Caco-2 (cell line): ENCODE results near the gene AMH. TPM values are rescaled to one million over a fixed set of nuclear protein-coding genes. Genes with fewer than 3 reads are reported as not detected.

ENCODE experiments used
- BruUV-seq: library from RNA; stranded (reverse); fragments of 400-500 nt; replicated peaks from 2 replicates; lab custom pipeline; 2021; lab: Mats Ljungman, UMichigan
- CTCF ChIA-PET: fragments of 300-600 bp; sonication (Branson Sonifier 250); formaldehyde crosslinking; loops from one replicate; lab custom pipeline; 2022; ENCODE audit warnings: antibody characterized with exemption; lab: Charles Lee
- POLR2A ChIA-PET: fragments of 300-600 bp; sonication (Branson Sonifier 250); formaldehyde crosslinking; loops from one replicate; lab custom pipeline; 2022; ENCODE audit warnings: antibody characterized with exemption; lab: Charles Lee
- DNase-seq, 2 experiments: peaks; one replicate each; pipeline versions ENCODE4 v3.0.0 to v3.0.0-alpha.2; 2020 to 2022
- H3K27me3 ChIP-seq: replicated peaks from 2 replicates; pipeline ENCODE4 v1.6.0; 2011; ENCODE audit warnings: low read length; ENCODE audit not compliant: control insufficient read depth, insufficient read depth
- H3K36me3 ChIP-seq: 2 replicates; pipeline ENCODE4 v1.5.1; 2011; ENCODE audit warnings: low read length; ENCODE audit not compliant: control insufficient read depth, insufficient read depth
- H3K4me1 ChIP-seq: fragments of 250-450 bp; sonication (Bioruptor Pico); 2 replicates; pipeline ENCODE4 v1.5.1; 2020; ENCODE audit warnings: mild to moderate bottlenecking
- H3K4me3 ChIP-seq: 2 replicates; pipeline ENCODE4 v1.5.1; 2011; ENCODE audit warnings: low read depth, mild to moderate bottlenecking, control low read depth, low read length
- H3K9me3 ChIP-seq: fragments of 250-450 bp; sonication (Bioruptor Pico); 2 replicates; pipeline ENCODE4 v1.5.1; 2020; ENCODE audit warnings: mild to moderate bottlenecking, moderate library complexity
- H3K27ac Mint-ChIP-seq: one replicate; pipeline ENCODE4 v1.8.0; 2022; ENCODE audit warnings: mixed read lengths; ENCODE audit not compliant: unreplicated experiment
- H3K27me3 Mint-ChIP-seq: one replicate; pipeline ENCODE4 v1.8.0; 2022; ENCODE audit warnings: mixed read lengths; ENCODE audit not compliant: insufficient read depth, unreplicated experiment
- H3K36me3 Mint-ChIP-seq: one replicate; pipeline ENCODE4 v1.8.0; 2022; ENCODE audit warnings: mild to moderate bottlenecking, mixed read lengths; ENCODE audit not compliant: insufficient read depth, unreplicated experiment
- H3K4me1 Mint-ChIP-seq: one replicate; pipeline ENCODE4 v1.8.0; 2022; ENCODE audit warnings: low read depth, mixed read lengths; ENCODE audit not compliant: unreplicated experiment
- H3K4me3 Mint-ChIP-seq: one replicate; pipeline ENCODE4 v1.8.0; 2022; ENCODE audit warnings: mild to moderate bottlenecking, moderate library complexity, mixed read lengths; ENCODE audit not compliant: unreplicated experiment
- H3K9me3 Mint-ChIP-seq: one replicate; pipeline ENCODE4 v1.8.0; 2022; ENCODE audit warnings: mixed read lengths; ENCODE audit not compliant: unreplicated experiment
- intact Hi-C: fragments of 100-400 bp; cut with micrococcal nuclease; formaldehyde crosslinking; loops from one replicate; pipeline ENCODE4 v1.10.0; 2022; ENCODE audit not compliant: unreplicated experiment
- total RNA-seq: library from RNA; stranded (reverse); gene quantifications from 2 replicates; pipeline ENCODE4 v1.2.3, GENCODE V29; 2022
- TF ChIP-seq, protein P1 (sequence below), 2 experiments: fragments of 200-600 bp in 1 of 2; IDR thresholded peaks; 1 replicate in 1 of 2; 2 replicates in 1 of 2; pipeline versions ENCODE4 v1.5.1 to v1.8.0; 2011 to 2022; ENCODE audit warnings: antibody characterized with exemption in 1 of 2, control low read depth in 1 of 2, inconsistent platforms in 1 of 2, low read depth in 1 of 2, low read length in 1 of 2, mild to moderate bottlenecking in 1 of 2, moderate library complexity in 1 of 2; ENCODE audit not compliant: insufficient read depth in 1 of 2, severe bottlenecking in 1 of 2, unreplicated experiment in 1 of 2

AMH gene
- total RNA-seq, 1 experiment from 2014 or later: 19.4 TPM

DNA sequence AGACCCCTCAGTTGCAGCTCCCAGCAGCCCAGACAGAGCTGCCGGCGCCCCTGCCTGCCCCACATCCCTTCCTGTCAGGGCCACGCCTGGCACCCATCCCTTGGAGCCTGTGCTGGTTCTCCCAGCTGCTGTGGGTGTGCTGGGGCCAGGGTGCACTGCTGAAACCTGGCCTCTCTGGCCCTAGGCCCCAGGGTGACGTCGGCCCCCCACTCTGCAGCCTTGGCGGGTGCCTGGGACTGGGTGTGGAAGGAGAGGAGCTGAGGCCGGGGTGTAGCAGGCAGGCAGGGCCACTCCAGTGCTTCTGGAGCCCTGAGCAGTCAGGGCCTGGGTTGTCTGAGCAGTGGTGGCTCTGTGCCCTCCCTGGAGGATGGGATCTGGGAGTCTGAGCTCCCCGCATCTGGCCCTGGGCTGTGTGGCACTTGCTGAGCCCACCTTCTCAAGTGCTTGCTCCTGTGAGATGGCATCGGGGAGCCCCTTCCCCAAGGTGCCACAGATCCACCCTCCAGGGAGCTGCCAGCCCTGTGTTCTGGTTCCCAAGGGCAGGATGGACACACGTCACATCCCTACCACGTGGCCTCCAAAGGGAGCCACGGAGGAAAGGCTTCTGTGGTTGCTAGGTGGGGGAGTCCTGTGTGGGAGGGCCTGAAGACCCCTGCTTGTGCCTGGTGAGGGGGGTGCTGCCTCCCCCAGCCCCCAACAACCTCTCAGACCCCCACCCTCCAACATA, 18.2 kb upstream of the AMH start:
- ChIA-PET POLR2A (no interaction called here), CTCF (no interaction called here)
- intact Hi-C loops: no loop called here
- no peaks in the 10 kb centered on the region for H3K9me3 Mint-ChIP-seq
- H3K4me1 Mint-ChIP-seq: no peaks in the 10 kb centered on the region
- peaks cover 3% of the 10 kb centered on the region; the same call in 1 of the 2 replicates for H3K36me3 ChIP-seq
- TF ChIP-seq, protein P1, sequence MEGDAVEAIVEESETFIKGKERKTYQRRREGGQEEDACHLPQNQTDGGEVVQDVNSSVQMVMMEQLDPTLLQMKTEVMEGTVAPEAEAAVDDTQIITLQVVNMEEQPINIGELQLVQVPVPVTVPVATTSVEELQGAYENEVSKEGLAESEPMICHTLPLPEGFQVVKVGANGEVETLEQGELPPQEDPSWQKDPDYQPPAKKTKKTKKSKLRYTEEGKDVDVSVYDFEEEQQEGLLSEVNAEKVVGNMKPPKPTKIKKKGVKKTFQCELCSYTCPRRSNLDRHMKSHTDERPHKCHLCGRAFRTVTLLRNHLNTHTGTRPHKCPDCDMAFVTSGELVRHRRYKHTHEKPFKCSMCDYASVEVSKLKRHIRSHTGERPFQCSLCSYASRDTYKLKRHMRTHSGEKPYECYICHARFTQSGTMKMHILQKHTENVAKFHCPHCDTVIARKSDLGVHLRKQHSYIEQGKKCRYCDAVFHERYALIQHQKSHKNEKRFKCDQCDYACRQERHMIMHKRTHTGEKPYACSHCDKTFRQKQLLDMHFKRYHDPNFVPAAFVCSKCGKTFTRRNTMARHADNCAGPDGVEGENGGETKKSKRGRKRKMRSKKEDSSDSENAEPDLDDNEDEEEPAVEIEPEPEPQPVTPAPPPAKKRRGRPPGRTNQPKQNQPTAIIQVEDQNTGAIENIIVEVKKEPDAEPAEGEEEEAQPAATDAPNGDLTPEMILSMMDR (IDR thresholded peaks at IDR 0.05; ENCODE audit: insufficient read depth in 1 of 2, low read depth in 1 of 2, low read length in 1 of 2, severe bottlenecking in 1 of 2, unreplicated experiment in 1 of 2): no peak
- no peaks in the 10 kb centered on the region for H3K27me3 Mint-ChIP-seq
- no peak overlapping the region for H3K4me3 ChIP-seq
- peaks cover 97% of the 10 kb centered on the region for H3K36me3 Mint-ChIP-seq
- DNase-seq: no peak
- H3K4me3 Mint-ChIP-seq: no peak overlapping the region
- H3K27ac Mint-ChIP-seq: peak overlapping the region; percentile 71
- no peaks in the 10 kb centered on the region for H3K9me3 ChIP-seq
- H3K27me3 ChIP-seq: no peaks in the 10 kb centered on the region
- no peaks in the 10 kb centered on the region for H3K4me1 ChIP-seq
- no TSS peak for BruUV-seq

DNA sequence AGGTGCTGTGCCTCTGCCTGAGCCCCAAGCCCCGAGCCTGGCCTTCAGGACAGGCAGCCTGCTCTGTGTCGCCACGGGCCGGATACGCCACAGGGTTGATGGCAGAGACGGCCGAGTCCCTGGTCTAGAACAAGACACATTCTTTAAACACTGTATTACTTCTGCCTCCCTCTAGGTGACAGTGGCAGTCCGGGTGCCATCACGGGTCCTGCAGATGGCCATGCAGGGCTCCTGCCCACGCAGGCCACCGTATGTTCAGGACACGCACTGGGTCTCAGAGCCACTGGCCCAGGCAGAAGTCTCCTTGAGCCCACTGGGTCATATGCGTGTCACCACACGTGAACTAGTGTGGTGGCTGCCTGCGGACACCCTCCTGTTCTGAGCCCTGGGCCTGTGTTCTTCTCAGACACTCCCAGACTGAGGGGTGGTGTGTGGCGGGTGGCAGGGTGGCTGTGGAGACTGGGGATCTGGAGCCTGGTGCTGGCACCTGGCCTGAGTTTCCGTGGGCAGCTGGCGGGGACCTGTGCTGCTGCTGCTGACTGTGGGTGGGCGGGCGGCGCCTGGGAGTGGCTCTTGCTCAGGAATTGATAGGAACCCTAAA, 17.4 kb upstream of the AMH start:
- no peaks in the 10 kb centered on the region for H3K27me3 ChIP-seq
- no peaks in the 10 kb centered on the region for H3K9me3 ChIP-seq
- H3K36me3 ChIP-seq: peaks cover 3% of the 10 kb centered on the region; the same call in 1 of the 2 replicates
- no peak overlapping the region for H3K4me3 Mint-ChIP-seq
- no peaks in the 10 kb centered on the region for H3K4me1 Mint-ChIP-seq
- ChIA-PET POLR2A (no interaction called here), CTCF (no interaction called here)
- H3K9me3 Mint-ChIP-seq: no peaks in the 10 kb centered on the region
- H3K36me3 Mint-ChIP-seq: peaks cover 97% of the 10 kb centered on the region
- intact Hi-C loops: no loop called here
- TF ChIP-seq, protein P1 (IDR thresholded peaks at IDR 0.05; ENCODE audit: insufficient read depth in 1 of 2, low read depth in 1 of 2, low read length in 1 of 2, severe bottlenecking in 1 of 2, unreplicated experiment in 1 of 2): peak in 1 of 2 experiments; percentile 11
- no peaks in the 10 kb centered on the region for H3K27me3 Mint-ChIP-seq
- DNase-seq: peak in 1 of 2 experiments; percentile 35
- peak overlapping the region; percentile 71 for H3K27ac Mint-ChIP-seq
- no TSS peak for BruUV-seq
- H3K4me1 ChIP-seq: no peaks in the 10 kb centered on the region
- H3K4me3 ChIP-seq: no peak overlapping the region

DNA sequence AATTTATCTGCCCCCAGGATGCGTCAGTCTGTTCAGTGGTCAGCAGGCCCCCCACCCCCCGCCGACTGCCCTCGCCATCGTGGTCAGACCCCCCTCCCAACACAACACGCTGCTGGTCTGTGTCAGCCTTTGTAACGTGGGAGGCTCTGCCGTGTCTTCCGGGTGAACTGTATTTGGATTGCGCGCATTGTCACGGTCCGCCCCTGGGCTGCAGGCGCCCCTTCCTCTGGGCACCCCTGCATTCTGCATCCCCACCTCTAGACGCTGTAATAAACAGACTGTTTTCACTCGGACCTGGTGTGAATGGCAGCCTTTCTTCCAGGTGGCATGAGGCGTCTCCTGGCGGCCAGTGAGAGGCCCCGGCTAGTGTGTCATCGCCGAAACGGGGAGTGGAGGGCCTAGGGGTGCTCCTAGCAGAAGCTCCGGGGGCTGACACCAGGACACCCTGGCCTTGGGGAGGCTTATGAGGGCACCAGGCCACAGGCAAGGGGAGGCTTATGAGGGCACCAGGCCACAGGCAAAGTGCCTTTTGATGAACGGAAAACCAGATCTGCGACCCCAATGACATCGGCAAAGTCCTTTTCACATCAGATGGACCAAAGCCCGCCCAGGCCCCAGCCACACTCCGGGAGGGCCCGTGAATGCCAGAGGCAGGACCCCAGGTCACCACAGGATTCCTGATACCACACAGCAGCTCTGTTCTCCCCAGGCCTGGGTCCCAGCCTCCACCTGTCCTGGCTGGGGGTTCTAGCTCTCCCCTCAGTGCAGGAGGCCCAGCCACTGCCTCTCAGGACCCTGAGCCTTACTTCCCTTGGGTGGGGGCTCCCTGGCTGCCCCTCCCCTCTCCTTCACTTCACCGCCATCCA, 16.6 kb upstream of the AMH start:
- H3K4me1 Mint-ChIP-seq: no peaks in the 10 kb centered on the region
- peak overlapping the region; percentile 25 for H3K4me3 Mint-ChIP-seq
- BruUV-seq: no TSS peak
- peaks cover 92% of the 10 kb centered on the region for H3K36me3 Mint-ChIP-seq
- DNase-seq: no peak
- no peaks in the 10 kb centered on the region for H3K9me3 ChIP-seq
- H3K27me3 ChIP-seq: no peaks in the 10 kb centered on the region
- H3K36me3 ChIP-seq: peaks cover 3% of the 10 kb centered on the region; the same call in 1 of the 2 replicates
- no peaks in the 10 kb centered on the region for H3K9me3 Mint-ChIP-seq
- peak overlapping the region; percentile 53 for H3K27ac Mint-ChIP-seq
- no peaks in the 10 kb centered on the region for H3K27me3 Mint-ChIP-seq
- intact Hi-C loops: no loop called here
- TF ChIP-seq, protein P1 (IDR thresholded peaks at IDR 0.05; ENCODE audit: insufficient read depth in 1 of 2, low read depth in 1 of 2, low read length in 1 of 2, severe bottlenecking in 1 of 2, unreplicated experiment in 1 of 2): no peak
- CTCF ChIA-PET: no interaction called here
- H3K4me1 ChIP-seq: peaks cover under 1% of the 10 kb centered on the region; the same call in 1 of the 2 replicates
- POLR2A ChIA-PET: interaction anchor here (0.6 kb wide), 1 partner anchor 253 kb away, joined by 3 read pairs; no protein-coding TSS in a partner anchor
- no peak overlapping the region for H3K4me3 ChIP-seq
